Activated T-helper 2 cell treated with anti-CD3 and anti-CD28 coated beads, Interferon-gamma antibody, Interleukin-2, Interleukin-4, amounts not matched to agents 10 μg/mL and 5 μg/mL and 100 μg/mL, durations not matched to agents 14 hours and 24 hours and 36 hours (primary cell): Measurements from ENCODE around the gene DBR1. TPM values are rescaled to one million over a fixed set of nuclear protein-coding genes. Genes with fewer than 3 reads are reported as not detected.

Experiments
- DNase-seq: peaks from one replicate; pipeline ENCODE4 v3.0.0; 2021; ENCODE audit warnings: low spot score
- H3K27ac Mint-ChIP-seq: one replicate; pipeline ENCODE4 v1.8.0; 2021; ENCODE audit warnings: mixed read lengths
- H3K27me3 Mint-ChIP-seq: one replicate; pipeline ENCODE4 v1.8.0; 2021; ENCODE audit warnings: low read depth, mixed read lengths
- H3K36me3 Mint-ChIP-seq: one replicate; pipeline ENCODE4 v1.8.0; 2021; ENCODE audit warnings: low read depth, mixed read lengths
- H3K4me1 Mint-ChIP-seq: one replicate; pipeline ENCODE4 v1.8.0; 2021; ENCODE audit warnings: low read depth, mixed read lengths
- H3K4me3 Mint-ChIP-seq: one replicate; pipeline ENCODE4 v1.8.0; 2021; ENCODE audit warnings: low read depth, mild to moderate bottlenecking, moderate library complexity, mixed read lengths
- H3K9me3 Mint-ChIP-seq: one replicate; pipeline ENCODE4 v1.8.0; 2021; ENCODE audit warnings: mixed read lengths
- intact Hi-C: fragments of 100-400 bp; cut with micrococcal nuclease; formaldehyde crosslinking; loops from one replicate; pipeline ENCODE4 v1.15.1; 2023
- total RNA-seq: library from RNA; stranded (reverse); gene quantifications from 2 replicates; pipeline ENCODE4 v1.2.3, GENCODE V29; 2022

DBR1 gene
- total RNA-seq, 1 donor from 2014 or later, result 22.3 TPM

DNA sequence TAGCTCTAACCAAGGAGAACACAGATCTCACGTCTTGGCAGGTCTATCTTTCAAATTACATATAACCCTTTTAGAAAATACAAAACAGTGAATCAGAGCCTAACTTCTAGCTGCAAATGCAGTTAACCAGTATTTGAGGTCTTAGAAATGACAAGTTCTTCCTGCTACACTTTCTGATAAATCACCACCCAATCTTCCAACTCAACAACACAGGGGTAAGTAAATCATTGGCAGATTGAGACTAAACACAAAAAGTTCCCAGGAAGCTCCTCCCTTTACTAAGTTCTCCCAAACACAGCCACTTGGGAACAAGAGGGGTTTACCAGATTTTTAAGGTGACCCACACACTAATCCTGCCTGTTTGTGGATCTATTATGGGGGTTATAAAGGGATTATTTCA is 42.5 kb downstream of the DBR1 start, which contains the start of gene A4GNT:
A4GNT (minus strand) TSS at position 152 of the 400 bp plus-strand sequence. CDS start 1,134 bp downstream, outside the sequence.
- Mint-ChIP-seq H3K27ac (no peak within 1 kb of the TSS), H3K4me3 (no peak within 1 kb of the TSS), H3K9me3 (no peaks in the 10 kb centered on the region), H3K27me3 (peaks cover 33% of the 10 kb centered on the region), H3K4me1 (no peaks in the 10 kb centered on the region), H3K36me3 (no peaks in the 10 kb centered on the region)
- DNase-seq, result no peak
- intact Hi-C loops, result no loop called here

DNA sequence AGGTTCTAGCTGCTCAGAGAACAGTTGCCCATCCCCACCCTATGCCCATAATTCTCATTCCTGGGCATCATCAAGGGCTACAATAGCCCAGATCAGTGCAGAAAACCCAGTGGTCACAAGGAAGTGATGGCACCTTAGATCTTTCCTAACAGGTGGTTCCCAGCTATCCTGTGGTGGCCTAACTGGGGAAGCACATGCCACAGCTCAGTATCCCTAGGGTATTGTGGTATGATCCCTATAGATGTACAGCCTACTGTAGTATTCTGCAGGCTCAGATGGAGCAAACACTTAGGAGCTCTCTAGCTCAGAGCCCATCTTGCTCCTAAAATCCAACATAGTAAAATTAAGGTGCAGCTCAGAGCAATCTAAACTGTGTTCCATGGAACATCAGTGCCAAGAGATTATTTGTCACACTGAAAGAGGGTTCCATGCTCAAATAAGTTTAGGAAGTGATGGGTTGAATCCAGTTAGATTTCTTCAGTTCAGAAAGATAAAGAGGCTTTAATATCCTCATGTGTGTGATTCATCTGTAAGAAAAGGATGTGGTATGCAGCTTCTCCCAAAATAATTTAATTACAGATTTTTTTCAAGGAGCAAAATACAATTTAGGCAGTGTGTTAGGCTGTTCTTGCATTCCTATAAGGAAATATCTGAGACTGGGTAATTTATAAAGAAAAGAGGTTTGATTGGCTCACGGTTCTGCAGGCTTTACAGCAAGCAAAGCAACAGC is 46.9 kb downstream of the DBR1 start:
- H3K36me3 Mint-ChIP-seq, result no peaks in the 10 kb centered on the region
- H3K4me3 Mint-ChIP-seq, result no peak overlapping the region
- DNase-seq, result no peak
- H3K4me1 Mint-ChIP-seq, result no peaks in the 10 kb centered on the region
- intact Hi-C loops, result no loop called here
- H3K9me3 Mint-ChIP-seq, result no peaks in the 10 kb centered on the region
- peaks cover 13% of the 10 kb centered on the region for H3K27me3 Mint-ChIP-seq
- H3K27ac Mint-ChIP-seq, result no peak overlapping the region

DNA sequence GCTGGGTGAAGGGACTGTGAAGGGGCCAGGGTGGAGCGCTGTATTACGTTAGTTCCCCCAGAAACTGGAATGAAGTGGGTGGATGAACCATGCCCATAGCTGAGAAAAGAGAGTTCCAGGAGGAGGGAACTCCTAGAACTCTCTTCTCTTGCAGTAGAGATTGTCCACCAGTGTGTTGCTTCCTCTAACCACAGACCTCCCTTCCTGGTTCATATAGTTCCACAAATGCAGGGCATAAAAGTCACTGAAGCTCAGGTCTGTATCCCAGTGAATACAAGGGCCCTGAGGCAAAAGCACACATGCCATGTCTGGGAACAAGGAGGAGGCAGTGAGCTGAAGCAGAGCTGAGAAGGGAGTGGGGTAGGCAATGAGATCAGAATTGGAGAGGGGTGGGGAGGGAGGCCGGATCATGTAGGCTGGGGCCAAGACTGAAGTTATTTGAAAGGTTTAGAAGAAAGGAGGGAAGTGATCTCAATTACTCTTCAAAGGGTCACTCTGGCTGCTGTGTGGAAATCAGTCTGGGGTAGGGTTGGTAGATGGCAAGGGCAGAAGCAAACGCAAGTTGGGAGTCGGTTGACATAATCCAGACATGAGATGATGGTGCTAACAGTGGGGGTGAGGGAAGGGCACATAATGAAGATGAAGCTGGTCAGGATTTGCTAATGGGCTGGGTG is 49.0 kb downstream of the DBR1 start:
- H3K36me3 Mint-ChIP-seq, result no peaks in the 10 kb centered on the region
- peaks cover 10% of the 10 kb centered on the region for H3K27me3 Mint-ChIP-seq
- no peak overlapping the region for H3K4me3 Mint-ChIP-seq
- no peaks in the 10 kb centered on the region for H3K4me1 Mint-ChIP-seq
- no peaks in the 10 kb centered on the region for H3K9me3 Mint-ChIP-seq
- intact Hi-C loops, result no loop called here
- no peak overlapping the region for H3K27ac Mint-ChIP-seq
- no peak for DNase-seq

DNA sequence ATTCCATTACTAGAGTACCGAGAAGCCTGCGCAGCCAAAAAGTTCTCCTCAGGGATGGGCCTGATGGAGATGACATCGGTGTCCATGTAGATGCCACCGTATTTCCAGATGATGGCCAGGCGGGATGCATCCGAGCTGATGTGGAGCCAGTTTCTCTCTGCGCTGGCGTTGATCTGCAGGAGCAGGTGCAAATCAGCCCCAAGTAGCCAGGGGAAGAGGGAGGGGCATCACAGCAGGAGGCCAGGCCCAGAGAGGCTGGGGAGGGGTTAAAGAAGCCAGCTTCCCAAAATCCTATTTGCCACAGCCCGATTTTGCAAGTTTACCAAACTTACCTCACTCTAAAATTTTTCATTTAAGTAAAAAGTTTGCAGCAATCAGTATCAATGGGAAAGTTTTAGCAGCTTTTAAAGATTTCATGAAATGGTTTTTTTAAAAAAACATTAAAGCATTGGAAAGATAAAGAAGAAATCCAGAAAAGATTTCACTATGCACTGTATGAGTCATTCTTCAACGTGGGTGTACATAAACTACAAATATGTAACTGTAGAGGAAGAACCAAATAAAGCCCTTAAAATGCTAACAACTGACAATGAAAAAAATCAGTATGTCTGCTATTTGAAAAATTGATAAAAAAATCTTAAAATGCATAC is 49.9 kb downstream of the DBR1 start:
- intact Hi-C loops, result no loop called here
- no peak overlapping the region for H3K4me3 Mint-ChIP-seq
- no peaks in the 10 kb centered on the region for H3K36me3 Mint-ChIP-seq
- no peak for DNase-seq
- H3K4me1 Mint-ChIP-seq, result no peaks in the 10 kb centered on the region
- H3K9me3 Mint-ChIP-seq, result no peaks in the 10 kb centered on the region
- peaks cover 9% of the 10 kb centered on the region for H3K27me3 Mint-ChIP-seq
- no peak overlapping the region for H3K27ac Mint-ChIP-seq

DNA sequence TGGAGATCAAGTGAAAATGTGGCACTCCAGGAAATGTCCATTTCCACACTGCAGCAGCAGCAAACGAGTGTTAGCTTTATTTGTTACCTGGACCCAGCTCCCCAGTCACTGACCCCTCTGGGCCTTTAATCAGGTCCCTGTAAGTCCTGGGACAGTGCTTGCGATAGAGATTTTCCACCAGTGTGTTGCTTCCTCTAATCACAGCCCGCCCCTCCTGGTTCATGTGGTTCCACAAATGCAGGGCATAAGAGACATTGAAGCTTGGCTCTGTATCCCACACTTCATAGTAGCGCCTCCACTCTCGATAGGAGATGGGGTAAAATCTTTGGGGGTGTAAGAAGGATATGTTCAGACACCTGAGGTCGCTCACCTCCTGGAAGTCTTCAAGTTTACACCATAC is 50.5 kb downstream of the DBR1 start:
- Mint-ChIP-seq H3K4me1 (no peaks in the 10 kb centered on the region), H3K27me3 (peaks cover 9% of the 10 kb centered on the region), H3K4me3 (no peak overlapping the region), H3K9me3 (no peaks in the 10 kb centered on the region), H3K36me3 (no peaks in the 10 kb centered on the region), H3K27ac (no peak overlapping the region)
- no peak for DNase-seq
- intact Hi-C loops, result no loop called here

DNA sequence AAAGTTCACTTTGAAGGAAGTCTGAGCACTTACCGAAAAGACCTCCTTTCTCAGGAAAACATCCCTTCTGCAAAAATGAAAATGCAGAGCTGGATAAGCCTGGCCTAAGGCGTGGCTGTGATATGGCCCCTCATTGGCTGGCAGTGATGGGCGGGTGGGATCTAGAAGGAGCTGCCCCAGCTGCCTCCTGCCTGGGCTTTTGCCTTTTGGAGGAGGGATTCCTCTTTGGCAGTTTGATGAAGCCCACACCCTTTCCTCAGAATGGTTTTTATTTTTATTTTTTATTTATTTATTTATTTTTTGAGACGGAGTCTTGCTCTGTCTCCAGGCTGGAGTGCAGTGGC is 55.3 kb downstream of the DBR1 start:
- intact Hi-C loops, result loop anchor here (1.0 to 5.0 kb wide), 2 partner anchors 37 to 51 kb away; no protein-coding TSS in a partner anchor
- Mint-ChIP-seq H3K36me3 (no peaks in the 10 kb centered on the region), H3K27ac (no peak overlapping the region), H3K27me3 (peaks cover 28% of the 10 kb centered on the region), H3K4me1 (peaks cover 5% of the 10 kb centered on the region), H3K9me3 (no peaks in the 10 kb centered on the region), H3K4me3 (no peak overlapping the region)
- DNase-seq, result no peak

DNA sequence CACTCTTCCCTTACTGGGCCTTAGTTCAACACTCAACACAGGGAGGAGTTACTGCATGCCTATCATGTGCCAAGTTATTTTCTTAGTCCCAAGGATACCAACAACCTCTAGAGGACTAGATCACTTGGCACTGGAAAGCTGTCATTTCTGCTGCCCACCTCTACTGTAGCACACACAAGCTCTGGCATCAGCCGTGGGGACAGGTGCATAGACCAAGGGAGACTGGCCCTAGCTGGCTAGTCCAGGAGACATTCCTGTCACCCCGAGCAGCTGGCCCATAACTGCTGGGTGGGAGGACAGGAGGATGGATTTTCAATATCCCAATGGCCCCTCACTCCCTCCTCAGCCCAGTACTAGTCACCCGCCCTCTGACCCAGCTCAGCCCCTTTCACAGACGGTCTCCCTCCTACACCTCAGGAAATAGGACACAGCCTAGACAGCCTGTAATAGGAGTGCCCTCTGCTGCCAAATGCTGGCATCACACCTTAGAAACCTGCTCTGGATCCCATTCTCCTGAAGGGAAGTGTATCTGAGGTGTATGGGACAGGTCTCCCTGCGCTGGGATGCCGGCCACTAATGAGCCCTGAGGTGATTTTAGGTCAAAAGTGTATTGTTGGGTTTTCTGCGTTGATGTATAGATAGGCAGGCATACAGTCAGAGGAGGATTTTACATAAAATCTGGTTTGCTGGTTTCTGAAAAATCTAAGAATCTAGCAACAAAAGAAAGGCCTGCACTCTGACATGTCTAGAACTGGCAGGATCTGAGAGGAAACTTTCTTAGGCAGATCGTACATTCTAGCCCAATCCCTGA is 55.9 kb downstream of the DBR1 start:
- intact Hi-C loops, result loop anchor here (1.0 to 5.0 kb wide), 2 partner anchors 37 to 51 kb away; no protein-coding TSS in a partner anchor
- H3K4me3 Mint-ChIP-seq, result no peak overlapping the region
- no peak overlapping the region for H3K27ac Mint-ChIP-seq
- no peaks in the 10 kb centered on the region for H3K9me3 Mint-ChIP-seq
- DNase-seq, result peak; percentile 36
- peaks cover 30% of the 10 kb centered on the region for H3K27me3 Mint-ChIP-seq
- peaks cover 5% of the 10 kb centered on the region for H3K4me1 Mint-ChIP-seq
- no peaks in the 10 kb centered on the region for H3K36me3 Mint-ChIP-seq

DNA sequence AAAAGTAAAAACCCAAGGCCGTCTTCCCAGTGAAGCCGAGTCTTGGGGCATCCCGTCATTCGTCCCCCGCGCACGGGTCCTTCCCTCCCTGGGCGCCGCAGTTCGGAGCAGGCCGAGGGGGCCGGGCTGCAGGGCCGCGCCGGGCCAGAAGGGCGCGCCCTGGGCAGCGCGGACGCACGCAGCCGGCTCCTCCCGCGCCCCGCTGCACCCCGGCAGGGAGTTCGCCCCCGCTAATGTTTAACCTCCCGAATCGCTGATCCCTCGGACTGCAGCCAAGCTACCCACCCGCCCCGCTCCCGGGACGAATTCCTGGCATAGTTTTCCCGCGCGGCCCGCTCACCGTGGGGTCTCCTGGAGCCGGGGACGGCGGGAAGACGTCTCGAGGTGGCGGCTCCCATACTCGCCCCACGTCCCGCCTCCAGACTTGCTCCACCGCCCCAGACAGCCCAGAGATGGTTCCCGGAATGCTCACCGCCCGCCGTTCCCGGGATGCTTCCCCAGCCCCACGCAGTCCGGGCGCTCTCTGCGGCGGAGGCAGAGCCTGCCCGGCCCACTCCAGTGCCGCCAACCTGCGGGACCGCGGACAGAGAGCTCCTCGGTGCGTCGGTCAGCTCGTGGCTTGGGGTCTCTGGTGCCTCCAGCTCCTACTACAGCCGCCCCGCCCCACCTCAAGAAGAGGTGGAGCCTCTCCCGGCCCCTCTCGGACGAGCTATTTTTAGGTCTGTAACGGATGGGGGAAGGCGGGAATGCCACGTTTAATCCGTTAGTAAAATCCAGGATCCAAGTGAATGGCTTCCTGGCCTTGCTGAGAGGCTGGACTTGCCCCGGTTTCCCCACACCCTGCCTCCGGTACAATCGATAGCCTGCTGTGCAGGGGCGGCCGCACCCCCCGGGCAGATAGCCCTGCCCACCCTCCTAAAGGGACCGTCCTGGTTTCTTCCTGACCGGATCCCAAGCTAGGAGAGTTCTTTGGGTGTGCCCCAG is 59.4 kb downstream of the DBR1 start, which contains the start of gene DZIP1L:
DZIP1L (minus strand) TSS at position 621 of the 984 bp plus-strand sequence. CDS start 11,637 bp downstream, outside the sequence.
- peaks cover 39% of the 10 kb centered on the region for H3K27me3 Mint-ChIP-seq
- no peaks in the 10 kb centered on the region for H3K36me3 Mint-ChIP-seq
- intact Hi-C loops, result loop anchor here (5.0 kb wide), 1 partner anchor 33 kb away; no protein-coding TSS in a partner anchor
- peak; percentile 11 for DNase-seq
- peaks cover 5% of the 10 kb centered on the region for H3K4me1 Mint-ChIP-seq
- peak within 1 kb of the TSS; percentile 75 for H3K4me3 Mint-ChIP-seq
- no peaks in the 10 kb centered on the region for H3K9me3 Mint-ChIP-seq
- no peak within 1 kb of the TSS for H3K27ac Mint-ChIP-seq

DNA sequence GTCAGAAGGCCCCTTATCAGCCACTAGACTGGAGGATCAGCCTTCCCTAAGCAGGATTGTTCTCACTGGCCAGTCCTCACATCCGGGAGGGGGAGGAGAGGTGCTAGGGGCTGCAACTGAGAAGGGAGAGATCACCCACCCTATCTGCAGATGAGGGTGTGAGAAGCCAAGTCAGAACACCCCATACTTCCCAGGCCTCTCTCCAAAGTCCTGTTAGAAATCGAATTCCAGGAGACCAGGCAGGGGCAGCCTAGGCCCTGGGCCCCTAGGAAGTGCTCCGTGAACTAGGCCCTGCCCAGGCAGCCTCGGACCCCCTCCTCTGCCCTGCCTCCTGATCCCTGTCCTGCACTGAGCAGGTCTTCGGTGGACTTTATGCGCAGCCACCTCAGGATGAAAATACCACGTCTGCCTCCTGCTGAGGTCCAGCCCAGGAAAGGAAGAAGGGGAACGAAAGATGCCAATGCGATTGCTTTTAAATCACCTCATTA is 60.2 kb downstream of the DBR1 start:
- H3K27me3 Mint-ChIP-seq, result peaks cover 43% of the 10 kb centered on the region
- H3K36me3 Mint-ChIP-seq, result no peaks in the 10 kb centered on the region
- DNase-seq, result no peak
- H3K4me1 Mint-ChIP-seq, result peaks cover 5% of the 10 kb centered on the region
- intact Hi-C loops, result no loop called here
- H3K27ac Mint-ChIP-seq, result no peak overlapping the region
- H3K9me3 Mint-ChIP-seq, result no peaks in the 10 kb centered on the region
- H3K4me3 Mint-ChIP-seq, result peak overlapping the region; percentile 73

DNA sequence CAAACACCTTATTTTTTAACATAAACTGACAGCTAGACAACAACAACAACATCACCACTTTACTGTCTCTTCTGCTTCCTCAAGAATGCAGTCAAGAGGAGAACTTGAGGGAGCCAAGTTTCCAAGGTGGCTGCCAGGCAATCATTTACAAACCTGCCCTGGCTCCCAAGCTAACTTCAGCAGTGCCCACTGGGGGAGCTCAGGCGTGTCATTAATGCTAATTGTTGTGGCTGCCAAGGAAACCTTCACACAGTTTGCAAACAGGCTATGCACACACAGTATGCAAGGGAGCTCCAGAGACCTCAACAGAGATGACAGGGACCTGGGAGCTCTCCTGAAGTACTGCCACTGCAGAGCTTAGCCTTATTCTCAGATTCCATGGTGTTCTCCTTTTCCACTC is 61.4 kb downstream of the DBR1 start:
- Mint-ChIP-seq H3K27me3 (peaks cover 44% of the 10 kb centered on the region), H3K27ac (no peak overlapping the region), H3K36me3 (no peaks in the 10 kb centered on the region), H3K9me3 (no peaks in the 10 kb centered on the region), H3K4me3 (no peak overlapping the region), H3K4me1 (peaks cover 5% of the 10 kb centered on the region)
- no peak for DNase-seq
- intact Hi-C loops, result no loop called here

DNA sequence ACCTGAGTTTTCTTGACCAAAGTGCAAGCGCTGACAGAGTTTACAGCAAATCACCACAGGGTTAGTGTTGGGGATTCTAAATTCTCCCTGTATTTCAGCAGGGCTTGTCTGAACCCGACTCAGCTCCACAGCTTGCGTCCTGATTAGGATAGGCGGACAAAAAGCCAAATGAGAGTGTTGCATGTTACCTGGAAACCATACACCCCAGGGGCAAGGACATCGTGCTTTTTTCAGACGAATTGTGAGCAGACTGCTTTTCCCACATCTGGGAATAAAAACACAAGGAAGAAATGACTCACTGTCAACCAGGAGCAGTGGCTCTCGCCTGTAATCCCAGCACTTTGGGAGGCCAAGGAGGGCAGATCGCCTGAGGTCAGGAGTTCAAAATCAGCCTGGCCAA is 62.4 kb downstream of the DBR1 start:
- Mint-ChIP-seq H3K27ac (no peak overlapping the region), H3K9me3 (no peaks in the 10 kb centered on the region), H3K4me3 (no peak overlapping the region), H3K27me3 (peaks cover 43% of the 10 kb centered on the region), H3K4me1 (peaks cover 5% of the 10 kb centered on the region), H3K36me3 (no peaks in the 10 kb centered on the region)
- no peak for DNase-seq
- intact Hi-C loops, result no loop called here
